HepG2 (cell line): ENCODE measurements around the gene POC1B. TPM values are rescaled to one million over a fixed set of nuclear protein-coding genes. Genes with fewer than 3 reads are reported as not detected.

Experiments used
- AFF4 ChIP-seq: sonication (generic); formaldehyde crosslinking; IDR thresholded peaks from 2 replicates; pipeline ENCODE4 v1.4.0; 2020; ENCODE audit warnings: missing genetic modification reagents
- AGO1 ChIP-seq: fragments of 200-400 bp; formaldehyde crosslinking; IDR thresholded peaks from 2 replicates; pipeline ENCODE4 v1.6.1; 2017; ENCODE audit warnings: mild to moderate bottlenecking, low read depth, low read length, moderate library complexity; ENCODE audit not compliant: poor library complexity, severe bottlenecking
- GPN1 ChIP-seq: sonication (generic); formaldehyde crosslinking; IDR thresholded peaks from 2 replicates; pipeline ENCODE4 v1.5.1; 2020; ENCODE audit warnings: missing genetic modification reagents, borderline replicate concordance
- HES4 ChIP-seq: sonication (generic); formaldehyde crosslinking; IDR thresholded peaks from 2 replicates; pipeline ENCODE4 v1.9.0; 2021; ENCODE audit warnings: mild to moderate bottlenecking, missing genetic modification reagents, borderline replicate concordance
- HOXA5 ChIP-seq: sonication (generic); formaldehyde crosslinking; IDR thresholded peaks from 2 replicates; pipeline ENCODE4 v1.4.0; 2020; ENCODE audit warnings: missing genetic modification reagents
- STAG1 ChIP-seq: sonication (generic); formaldehyde crosslinking; IDR thresholded peaks from 2 replicates; pipeline ENCODE4 v1.4.0; 2020; ENCODE audit warnings: missing genetic modification reagents
- TAF1 ChIP-seq: sonication (generic); formaldehyde crosslinking; IDR thresholded peaks from 2 replicates; pipeline ENCODE4 v1.4.0; 2020; ENCODE audit warnings: missing genetic modification reagents
- TBL1XR1 ChIP-seq: fragments of 150-350 bp; IDR thresholded peaks from 2 replicates; pipeline ENCODE4 v1.6.1; 2014; ENCODE audit warnings: borderline replicate concordance, low read length; ENCODE audit not compliant: partially characterized antibody
- ZBTB20 ChIP-seq: sonication (generic); formaldehyde crosslinking; IDR thresholded peaks from 2 replicates; pipeline ENCODE4 v1.8.1; 2023; ENCODE audit warnings: missing genetic modification reagents, low read depth, mild to moderate bottlenecking, borderline replicate concordance
- ZNF121 ChIP-seq: sonication (generic); formaldehyde crosslinking; IDR thresholded peaks from 2 replicates; pipeline ENCODE4 v1.5.0; 2020; ENCODE audit warnings: mild to moderate bottlenecking, missing genetic modification reagents
- ZNF292 ChIP-seq: sonication (generic); formaldehyde crosslinking; IDR thresholded peaks from 2 replicates; pipeline ENCODE4 v1.8.1; 2022; ENCODE audit warnings: mild to moderate bottlenecking, low read depth, missing genetic modification reagents, borderline replicate concordance
- ZNF335 ChIP-seq: sonication (generic); formaldehyde crosslinking; IDR thresholded peaks from 2 replicates; pipeline ENCODE4 v1.4.0; 2020; ENCODE audit warnings: missing genetic modification reagents
- polyA plus RNA-seq, 8 experiments: library from polyadenylated mRNA; depleted of rRNA in 3 of 8; stranded (reverse) in 7 of 8; unstranded in 1 of 8; fragments of >200 nt; fragmentation: Illumina TruSeq in 4 of 8; extraction: Trizol in 4 of 8; gene quantifications; 2 replicates each; pipeline versions ENCODE4 v1.2.1 to v1.2.3, GENCODE V29; 2011 to 2016; ENCODE audit warnings: low read depth in 4 of 8, missing spikeins in 1 of 8, mixed read lengths in 1 of 8; ENCODE audit not compliant: insufficient read depth in 1 of 8
- total RNA-seq, 5 experiments: library from RNA; depleted of rRNA; stranded (reverse); fragments of >200 nt; fragmentation: Illumina TruSeq; extraction: Trizol; gene quantifications; 2 replicates each; pipeline ENCODE4 v1.2.3, GENCODE V29; 2016; ENCODE audit warnings: low read depth in 1 of 5
- TF ChIP-seq, protein P1 (sequence below): sonication (generic); formaldehyde crosslinking; IDR thresholded peaks from 2 replicates; pipeline ENCODE4 v1.4.0; 2020; ENCODE audit warnings: mild to moderate bottlenecking, missing genetic modification reagents
- TF ChIP-seq, protein P2 (sequence below): sonication (generic); formaldehyde crosslinking; IDR thresholded peaks from 2 replicates; pipeline ENCODE4 v1.5.1; 2020; ENCODE audit warnings: mild to moderate bottlenecking, missing genetic modification reagents, borderline replicate concordance

The POC1B gene
- total and polyA plus RNA-seq, 2 of the 13 experiments (the other 11 are each of a cell fraction or from before 2014, with no cell fraction given) = 9.3 to 11.0 TPM

DNA sequence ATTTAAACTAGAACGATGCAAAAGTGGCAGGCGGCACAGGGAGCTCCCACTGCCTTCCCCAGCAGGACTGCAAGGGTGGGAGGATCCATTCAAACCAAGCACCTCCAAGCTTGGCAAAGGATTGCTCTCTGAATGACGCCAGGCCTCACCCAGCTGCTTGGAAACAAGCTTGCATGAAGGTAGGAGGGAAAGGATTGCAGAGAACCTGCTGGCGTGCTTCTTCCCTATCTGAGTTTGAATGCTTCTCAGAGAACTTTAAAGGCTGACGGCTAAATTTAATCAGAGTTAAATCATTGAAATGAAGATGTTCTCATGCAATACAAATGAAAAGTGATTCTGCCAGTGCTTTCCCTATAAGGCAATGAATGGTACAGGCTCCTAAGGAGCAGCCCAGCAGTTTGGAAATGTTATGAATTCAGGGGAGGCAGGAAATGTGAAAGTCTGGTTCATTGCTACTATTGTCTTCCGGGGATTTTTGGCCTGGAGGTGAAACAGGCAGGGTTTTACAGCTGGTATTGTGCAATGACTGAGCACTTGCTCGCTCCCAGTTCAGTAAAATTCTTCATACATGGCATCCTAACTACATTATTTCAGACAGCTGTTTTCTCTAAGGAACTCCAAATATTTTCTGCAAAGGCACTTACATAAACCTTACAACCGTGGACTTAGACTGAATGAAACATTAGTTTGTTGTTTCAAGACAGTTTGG is 141.6 kb downstream of the POC1B start (continued):
- no peak for TF ChIP-seq HES4 (CRISPR knock-in tag)
- TF ChIP-seq, protein P1, sequence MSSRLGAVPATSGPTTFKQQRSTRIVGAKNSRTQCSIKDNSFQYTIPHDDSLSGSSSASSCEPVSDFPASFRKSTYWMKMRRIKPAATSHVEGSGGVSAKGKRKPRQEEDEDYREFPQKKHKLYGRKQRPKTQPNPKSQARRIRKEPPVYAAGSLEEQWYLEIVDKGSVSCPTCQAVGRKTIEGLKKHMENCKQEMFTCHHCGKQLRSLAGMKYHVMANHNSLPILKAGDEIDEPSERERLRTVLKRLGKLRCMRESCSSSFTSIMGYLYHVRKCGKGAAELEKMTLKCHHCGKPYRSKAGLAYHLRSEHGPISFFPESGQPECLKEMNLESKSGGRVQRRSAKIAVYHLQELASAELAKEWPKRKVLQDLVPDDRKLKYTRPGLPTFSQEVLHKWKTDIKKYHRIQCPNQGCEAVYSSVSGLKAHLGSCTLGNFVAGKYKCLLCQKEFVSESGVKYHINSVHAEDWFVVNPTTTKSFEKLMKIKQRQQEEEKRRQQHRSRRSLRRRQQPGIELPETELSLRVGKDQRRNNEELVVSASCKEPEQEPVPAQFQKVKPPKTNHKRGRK = no peak
- TF ChIP-seq AFF4 (CRISPR knock-in tag) = peak; percentile 65; the same call in 1 of the 2 replicates
- TF ChIP-seq ZNF335 (CRISPR knock-in tag) = no peak
- TF ChIP-seq, protein P2, sequence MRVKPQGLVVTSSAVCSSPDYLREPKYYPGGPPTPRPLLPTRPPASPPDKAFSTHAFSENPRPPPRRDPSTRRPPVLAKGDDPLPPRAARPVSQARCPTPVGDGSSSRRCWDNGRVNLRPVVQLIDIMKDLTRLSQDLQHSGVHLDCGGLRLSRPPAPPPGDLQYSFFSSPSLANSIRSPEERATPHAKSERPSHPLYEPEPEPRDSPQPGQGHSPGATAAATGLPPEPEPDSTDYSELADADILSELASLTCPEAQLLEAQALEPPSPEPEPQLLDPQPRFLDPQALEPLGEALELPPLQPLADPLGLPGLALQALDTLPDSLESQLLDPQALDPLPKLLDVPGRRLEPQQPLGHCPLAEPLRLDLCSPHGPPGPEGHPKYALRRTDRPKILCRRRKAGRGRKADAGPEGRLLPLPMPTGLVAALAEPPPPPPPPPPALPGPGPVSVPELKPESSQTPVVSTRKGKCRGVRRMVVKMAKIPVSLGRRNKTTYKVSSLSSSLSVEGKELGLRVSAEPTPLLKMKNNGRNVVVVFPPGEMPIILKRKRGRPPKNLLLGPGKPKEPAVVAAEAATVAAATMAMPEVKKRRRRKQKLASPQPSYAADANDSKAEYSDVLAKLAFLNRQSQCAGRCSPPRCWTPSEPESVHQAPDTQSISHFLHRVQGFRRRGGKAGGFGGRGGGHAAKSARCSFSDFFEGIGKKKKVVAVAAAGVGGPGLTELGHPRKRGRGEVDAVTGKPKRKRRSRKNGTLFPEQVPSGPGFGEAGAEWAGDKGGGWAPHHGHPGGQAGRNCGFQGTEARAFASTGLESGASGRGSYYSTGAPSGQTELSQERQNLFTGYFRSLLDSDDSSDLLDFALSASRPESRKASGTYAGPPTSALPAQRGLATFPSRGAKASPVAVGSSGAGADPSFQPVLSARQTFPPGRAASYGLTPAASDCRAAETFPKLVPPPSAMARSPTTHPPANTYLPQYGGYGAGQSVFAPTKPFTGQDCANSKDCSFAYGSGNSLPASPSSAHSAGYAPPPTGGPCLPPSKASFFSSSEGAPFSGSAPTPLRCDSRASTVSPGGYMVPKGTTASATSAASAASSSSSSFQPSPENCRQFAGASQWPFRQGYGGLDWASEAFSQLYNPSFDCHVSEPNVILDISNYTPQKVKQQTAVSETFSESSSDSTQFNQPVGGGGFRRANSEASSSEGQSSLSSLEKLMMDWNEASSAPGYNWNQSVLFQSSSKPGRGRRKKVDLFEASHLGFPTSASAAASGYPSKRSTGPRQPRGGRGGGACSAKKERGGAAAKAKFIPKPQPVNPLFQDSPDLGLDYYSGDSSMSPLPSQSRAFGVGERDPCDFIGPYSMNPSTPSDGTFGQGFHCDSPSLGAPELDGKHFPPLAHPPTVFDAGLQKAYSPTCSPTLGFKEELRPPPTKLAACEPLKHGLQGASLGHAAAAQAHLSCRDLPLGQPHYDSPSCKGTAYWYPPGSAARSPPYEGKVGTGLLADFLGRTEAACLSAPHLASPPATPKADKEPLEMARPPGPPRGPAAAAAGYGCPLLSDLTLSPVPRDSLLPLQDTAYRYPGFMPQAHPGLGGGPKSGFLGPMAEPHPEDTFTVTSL (CRISPR knock-in tag) = peak; percentile 16; the same call in 1 of the 2 replicates
- no peak for TF ChIP-seq AGO1
- no peak for TF ChIP-seq ZNF121 (CRISPR knock-in tag)
- no peak for TF ChIP-seq GPN1 (CRISPR knock-in tag)
- no peak for TF ChIP-seq ZBTB20 (CRISPR knock-in tag)
- 0 out of 2 replicates have a peak, but pooled peaks have one; percentile 7 for TF ChIP-seq STAG1 (CRISPR knock-in tag)
- peak; percentile 69 for TF ChIP-seq ZNF292
- TF ChIP-seq TBL1XR1 = no peak
- TF ChIP-seq HOXA5 (CRISPR knock-in tag) = peak; percentile 66; the same call in 1 of the 2 replicates
- peak; percentile 39; the same call in 1 of the 2 replicates for TF ChIP-seq TAF1 (CRISPR knock-in tag)
